ENCODE measurements around the gene SLC27A1. TPM values are rescaled to one million over a fixed set of nuclear protein-coding genes. Genes with fewer than 3 reads are reported as not detected.

The SLC27A1 gene
- total RNA-seq, 4 donors from 2014 or later: 25.3 to 53.4 (median 39.5) TPM

GRCh38 chr19:17539238-17540117 is 69.2 kb downstream of the SLC27A1 start:
- no peak for TF ChIP-seq POLR2AphosphoS5 (IDR thresholded peaks at IDR 0.05)
- peak; percentile 18 to 47 for TF ChIP-seq CTCF (IDR thresholded peaks at IDR 0.05)
- Histone ChIP-seq H3K36me3 (no peaks in the 10 kb centered on the region), H3K27ac (no peak overlapping the region), H3K4me3 (peak overlapping the region; percentile 62), H3K4me1 (peaks cover 12% of the 10 kb centered on the region), H3K27me3 (no peaks in the 10 kb centered on the region), H3K9me3 (no peaks in the 10 kb centered on the region)
- DNase-seq (ENCODE audit: low spot score in 2 of 2): peak; percentile 99
- 1% methylated on average over 41 of the region's 82 CpGs for WGBS

GRCh38 chr19:17540174-17540573 is 69.8 kb downstream of the SLC27A1 start:
- TF ChIP-seq POLR2AphosphoS5 (IDR thresholded peaks at IDR 0.05) (no peak), POLR2A (IDR thresholded peaks at IDR 0.05) (no peak), CTCF (IDR thresholded peaks at IDR 0.05) (no peak), EP300 (IDR thresholded peaks at IDR 0.05) (no peak)
- Histone ChIP-seq H3K27ac (no peak overlapping the region), H3K4me3 (no peak overlapping the region), H3K9me3 (no peaks in the 10 kb centered on the region), H3K4me1 (peaks cover 12% of the 10 kb centered on the region), H3K27me3 (no peaks in the 10 kb centered on the region), H3K36me3 (no peaks in the 10 kb centered on the region)
- WGBS: 64% methylated on average over 11 of the region's 30 CpGs
- no peak for DNase-seq (ENCODE audit: low spot score in 2 of 2)

GRCh38 chr19:17541184-17541759 is 70.9 kb downstream of the SLC27A1 start:
- Histone ChIP-seq H3K27me3 (no peaks in the 10 kb centered on the region), H3K36me3 (no peaks in the 10 kb centered on the region), H3K27ac (no peak overlapping the region), H3K9me3 (no peaks in the 10 kb centered on the region), H3K4me3 (no peak overlapping the region), H3K4me1 (peaks cover 12% of the 10 kb centered on the region)
- TF ChIP-seq CTCF (IDR thresholded peaks at IDR 0.05) (no peak), EP300 (IDR thresholded peaks at IDR 0.05) (no peak), POLR2AphosphoS5 (IDR thresholded peaks at IDR 0.05) (no peak), POLR2A (IDR thresholded peaks at IDR 0.05) (no peak)
- DNase-seq (ENCODE audit: low spot score in 2 of 2): no peak
- WGBS: 93% methylated on average over 4 of the region's 4 CpGs

- no peak for DNase-seq (ENCODE audit: low spot score in 2 of 2)
- Histone ChIP-seq H3K36me3 (no peaks in the 10 kb centered on the region), H3K4me3 (no peak overlapping the region), H3K9me3 (no peaks in the 10 kb centered on the region), H3K4me1 (peaks cover 12% of the 10 kb centered on the region), H3K27ac (no peak overlapping the region), H3K27me3 (no peaks in the 10 kb centered on the region)
- no peak for TF ChIP-seq CTCF (IDR thresholded peaks at IDR 0.05)
- 61% methylated on average over 8 of the region's 15 CpGs for WGBS
Observed at GRCh38 chr19:17542042-17542441, 71.7 kb downstream of the SLC27A1 start.

GRCh38 chr19:17542793-17543582 is 72.7 kb downstream of the SLC27A1 start:
- no peak for DNase-seq (ENCODE audit: low spot score in 2 of 2)
- H3K9me3 ChIP-seq: no peaks in the 10 kb centered on the region
- WGBS: 80% methylated on average over 9 of the region's 14 CpGs
- H3K36me3 ChIP-seq: no peaks in the 10 kb centered on the region
- peaks cover 12% of the 10 kb centered on the region for H3K4me1 ChIP-seq
- TF ChIP-seq EP300 (IDR thresholded peaks at IDR 0.05) (no peak), POLR2A (IDR thresholded peaks at IDR 0.05) (no peak), CTCF (IDR thresholded peaks at IDR 0.05) (no peak), POLR2AphosphoS5 (IDR thresholded peaks at IDR 0.05) (no peak)
- H3K27me3 ChIP-seq: no peaks in the 10 kb centered on the region
- H3K4me3 ChIP-seq: no peak overlapping the region
- no peak overlapping the region for H3K27ac ChIP-seq

Measured in suprapubic skin (tissue), 4 donors.